Activated B cell treated with CpG ODN at 0.5 μM for 24 hours (primary cell): Measurements from ENCODE around the gene KIF21B. TPM values are rescaled to one million over a fixed set of nuclear protein-coding genes. Genes with fewer than 3 reads are reported as not detected.
A peak's percentile ranks its signal among the peaks of the same experiment; 100 is the strongest.

Experiments used
- ATAC-seq: fragments of 200-7000 bp; cut with Tn5 transposase; one replicate; pipeline ENCODE4 v1.10.0; 2021; ENCODE audit warnings: low read depth, mild to moderate bottlenecking, moderate library complexity
- CTCF ChIA-PET: fragments of 350-600 bp; sonication (Branson Sonifier 250); formaldehyde crosslinking; loops from one replicate; lab custom pipeline; 2021; ENCODE audit warnings: antibody characterized with exemption; lab: Charles Lee
- POLR2A ChIA-PET: fragments of 350-600 bp; sonication (Branson Sonifier 250); formaldehyde crosslinking; loops from one replicate; lab custom pipeline; 2021; ENCODE audit warnings: antibody characterized with exemption; lab: Charles Lee
- DNase-seq: peaks from one replicate; pipeline ENCODE4 v3.0.0; 2022
- H3K27ac Mint-ChIP-seq: one replicate; pipeline ENCODE4 v1.8.0; 2020; ENCODE audit warnings: mixed read lengths
- H3K27me3 Mint-ChIP-seq: one replicate; pipeline ENCODE4 v1.8.0; 2021; ENCODE audit warnings: mixed read lengths
- H3K36me3 Mint-ChIP-seq: one replicate; pipeline ENCODE4 v1.8.0; 2021; ENCODE audit warnings: low read depth, mixed read lengths
- H3K4me1 Mint-ChIP-seq: one replicate; pipeline ENCODE4 v1.8.0; 2021; ENCODE audit warnings: mixed read lengths
- H3K4me3 Mint-ChIP-seq: one replicate; pipeline ENCODE4 v1.8.0; 2020; ENCODE audit warnings: mild to moderate bottlenecking, mixed read lengths
- H3K9me3 Mint-ChIP-seq: one replicate; pipeline ENCODE4 v1.8.0; 2020; ENCODE audit warnings: mixed read lengths
- intact Hi-C: fragments of 100-400 bp; cut with micrococcal nuclease; formaldehyde crosslinking; loops from one replicate; pipeline ENCODE4 v1.15.1; 2024
- total RNA-seq: library from RNA; stranded (reverse); gene quantifications from 2 replicates; pipeline ENCODE4 v1.2.3, GENCODE V29; 2022
- TF ChIP-seq, protein P1 (sequence below): fragments of 200-600 bp; IDR thresholded peaks from one replicate; pipeline ENCODE4 v1.8.0; 2022; ENCODE audit warnings: antibody characterized with exemption, mild to moderate bottlenecking

KIF21B gene, protein sequence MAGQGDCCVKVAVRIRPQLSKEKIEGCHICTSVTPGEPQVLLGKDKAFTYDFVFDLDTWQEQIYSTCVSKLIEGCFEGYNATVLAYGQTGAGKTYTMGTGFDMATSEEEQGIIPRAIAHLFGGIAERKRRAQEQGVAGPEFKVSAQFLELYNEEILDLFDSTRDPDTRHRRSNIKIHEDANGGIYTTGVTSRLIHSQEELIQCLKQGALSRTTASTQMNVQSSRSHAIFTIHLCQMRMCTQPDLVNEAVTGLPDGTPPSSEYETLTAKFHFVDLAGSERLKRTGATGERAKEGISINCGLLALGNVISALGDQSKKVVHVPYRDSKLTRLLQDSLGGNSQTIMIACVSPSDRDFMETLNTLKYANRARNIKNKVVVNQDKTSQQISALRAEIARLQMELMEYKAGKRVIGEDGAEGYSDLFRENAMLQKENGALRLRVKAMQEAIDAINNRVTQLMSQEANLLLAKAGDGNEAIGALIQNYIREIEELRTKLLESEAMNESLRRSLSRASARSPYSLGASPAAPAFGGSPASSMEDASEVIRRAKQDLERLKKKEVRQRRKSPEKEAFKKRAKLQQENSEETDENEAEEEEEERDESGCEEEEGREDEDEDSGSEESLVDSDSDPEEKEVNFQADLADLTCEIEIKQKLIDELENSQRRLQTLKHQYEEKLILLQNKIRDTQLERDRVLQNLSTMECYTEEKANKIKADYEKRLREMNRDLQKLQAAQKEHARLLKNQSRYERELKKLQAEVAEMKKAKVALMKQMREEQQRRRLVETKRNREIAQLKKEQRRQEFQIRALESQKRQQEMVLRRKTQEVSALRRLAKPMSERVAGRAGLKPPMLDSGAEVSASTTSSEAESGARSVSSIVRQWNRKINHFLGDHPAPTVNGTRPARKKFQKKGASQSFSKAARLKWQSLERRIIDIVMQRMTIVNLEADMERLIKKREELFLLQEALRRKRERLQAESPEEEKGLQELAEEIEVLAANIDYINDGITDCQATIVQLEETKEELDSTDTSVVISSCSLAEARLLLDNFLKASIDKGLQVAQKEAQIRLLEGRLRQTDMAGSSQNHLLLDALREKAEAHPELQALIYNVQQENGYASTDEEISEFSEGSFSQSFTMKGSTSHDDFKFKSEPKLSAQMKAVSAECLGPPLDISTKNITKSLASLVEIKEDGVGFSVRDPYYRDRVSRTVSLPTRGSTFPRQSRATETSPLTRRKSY (N-terminal part only)
- 28.1 and 31.8 TPM in 2 replicates for total RNA-seq

DNA sequence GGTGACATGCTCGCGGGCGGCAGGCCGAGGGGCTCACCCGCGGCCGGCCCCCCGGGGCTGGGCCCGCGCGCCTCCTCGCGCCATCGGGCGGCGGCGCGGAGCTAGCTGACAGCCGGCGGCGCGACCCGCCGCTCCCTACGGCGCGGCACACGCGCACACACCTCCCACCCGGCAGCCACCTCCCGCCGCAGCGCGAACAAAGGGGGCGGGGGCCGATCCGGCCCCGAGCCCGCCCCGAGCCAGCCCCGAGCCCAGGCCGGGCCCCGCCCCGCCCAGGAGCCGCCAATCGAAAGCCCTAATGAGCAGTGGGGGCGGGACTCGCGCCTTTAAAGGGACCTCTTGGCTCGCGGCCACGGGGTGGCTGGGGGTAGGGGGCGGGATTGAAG lies at the start of gene KIF21B:
TSS of gene KIF21B (minus strand) at position 198 of the 386 bp plus-strand sequence. CDS start 331 bp downstream, outside the sequence.
- Mint-ChIP-seq H3K36me3 (peaks cover 5% of the 10 kb centered on the region), H3K4me1 (peaks cover 79% of the 10 kb centered on the region), H3K27ac (peak within 1 kb of the TSS; percentile 97), H3K4me3 (peak within 1 kb of the TSS; percentile 89), H3K27me3 (no peaks in the 10 kb centered on the region), H3K9me3 (no peaks in the 10 kb centered on the region)
- peak; percentile 83 for ATAC-seq
- intact Hi-C loops, result loop anchor here (5.0 to 10.0 kb wide), 5 partner anchors 149 to 1619 kb away; partner anchors contain the start of gene CSRP1
- TF ChIP-seq, protein P1, sequence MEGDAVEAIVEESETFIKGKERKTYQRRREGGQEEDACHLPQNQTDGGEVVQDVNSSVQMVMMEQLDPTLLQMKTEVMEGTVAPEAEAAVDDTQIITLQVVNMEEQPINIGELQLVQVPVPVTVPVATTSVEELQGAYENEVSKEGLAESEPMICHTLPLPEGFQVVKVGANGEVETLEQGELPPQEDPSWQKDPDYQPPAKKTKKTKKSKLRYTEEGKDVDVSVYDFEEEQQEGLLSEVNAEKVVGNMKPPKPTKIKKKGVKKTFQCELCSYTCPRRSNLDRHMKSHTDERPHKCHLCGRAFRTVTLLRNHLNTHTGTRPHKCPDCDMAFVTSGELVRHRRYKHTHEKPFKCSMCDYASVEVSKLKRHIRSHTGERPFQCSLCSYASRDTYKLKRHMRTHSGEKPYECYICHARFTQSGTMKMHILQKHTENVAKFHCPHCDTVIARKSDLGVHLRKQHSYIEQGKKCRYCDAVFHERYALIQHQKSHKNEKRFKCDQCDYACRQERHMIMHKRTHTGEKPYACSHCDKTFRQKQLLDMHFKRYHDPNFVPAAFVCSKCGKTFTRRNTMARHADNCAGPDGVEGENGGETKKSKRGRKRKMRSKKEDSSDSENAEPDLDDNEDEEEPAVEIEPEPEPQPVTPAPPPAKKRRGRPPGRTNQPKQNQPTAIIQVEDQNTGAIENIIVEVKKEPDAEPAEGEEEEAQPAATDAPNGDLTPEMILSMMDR, result no peak
- ChIA-PET POLR2A (interaction anchor here (0.8 to 1.1 kb wide), 2 partner anchors 8 to 31 kb away, joined by 3 to 4 read pairs; no protein-coding TSS in a partner anchor), CTCF (no interaction called here)
- DNase-seq, result peak; percentile 90

DNA sequence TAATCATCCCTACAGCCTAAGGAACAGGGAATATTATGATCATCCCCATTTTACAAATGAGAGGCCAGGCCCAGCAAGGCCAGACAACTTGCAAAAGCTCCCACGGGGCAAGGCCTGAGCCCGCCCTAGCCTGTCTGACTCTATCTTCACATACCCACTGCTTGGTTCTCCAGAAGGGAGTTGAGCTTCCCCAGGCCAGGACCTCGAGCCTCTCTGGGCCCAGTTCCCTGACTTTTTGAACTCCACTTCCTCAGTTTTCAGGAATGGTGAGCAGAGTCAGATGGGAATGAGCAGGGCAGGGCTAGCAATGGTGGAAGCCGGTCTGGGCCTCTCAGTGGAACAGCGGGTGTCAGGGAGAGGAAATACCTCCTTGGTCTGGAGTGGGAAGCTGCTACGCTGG lies 49.4 kb upstream of the KIF21B start:
- Mint-ChIP-seq H3K27ac (no peak overlapping the region), H3K9me3 (no peaks in the 10 kb centered on the region), H3K27me3 (peaks cover 5% of the 10 kb centered on the region), H3K4me1 (no peaks in the 10 kb centered on the region), H3K4me3 (no peak overlapping the region), H3K36me3 (no peaks in the 10 kb centered on the region)
- TF ChIP-seq, protein P1, result no peak
- ChIA-PET POLR2A (interaction anchor here (0.6 kb wide), 1 partner anchor 86 kb away, joined by 5 read pairs; no protein-coding TSS in a partner anchor), CTCF (no interaction called here)
- ATAC-seq, result no peak
- intact Hi-C loops, result no loop called here
- no peak for DNase-seq

DNA sequence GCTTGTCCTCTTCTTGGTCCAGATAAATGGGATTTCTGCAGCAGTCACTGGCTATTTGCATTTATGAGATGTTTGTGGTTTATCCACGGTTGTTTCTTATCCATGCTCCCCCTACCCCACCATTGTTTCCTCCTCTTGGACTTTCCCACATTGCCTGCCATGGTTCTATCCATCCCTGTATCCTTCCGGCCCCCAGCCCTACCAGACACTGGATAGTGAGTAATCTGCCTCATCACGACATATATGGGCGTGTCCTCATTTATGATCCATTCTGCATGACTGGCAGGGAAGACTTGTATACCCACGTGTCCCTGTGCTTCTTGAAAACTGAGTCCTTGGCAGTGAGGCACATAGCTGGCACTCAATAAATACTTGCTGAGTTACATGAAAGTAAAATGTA lies 48.6 kb upstream of the KIF21B start:
- no peak for ATAC-seq
- Mint-ChIP-seq H3K9me3 (no peaks in the 10 kb centered on the region), H3K4me3 (no peak overlapping the region), H3K4me1 (no peaks in the 10 kb centered on the region), H3K27ac (no peak overlapping the region), H3K36me3 (no peaks in the 10 kb centered on the region), H3K27me3 (peaks cover 9% of the 10 kb centered on the region)
- ChIA-PET POLR2A (no interaction called here), CTCF (no interaction called here)
- TF ChIP-seq, protein P1, result no peak
- no peak for DNase-seq
- intact Hi-C loops, result no loop called here

DNA sequence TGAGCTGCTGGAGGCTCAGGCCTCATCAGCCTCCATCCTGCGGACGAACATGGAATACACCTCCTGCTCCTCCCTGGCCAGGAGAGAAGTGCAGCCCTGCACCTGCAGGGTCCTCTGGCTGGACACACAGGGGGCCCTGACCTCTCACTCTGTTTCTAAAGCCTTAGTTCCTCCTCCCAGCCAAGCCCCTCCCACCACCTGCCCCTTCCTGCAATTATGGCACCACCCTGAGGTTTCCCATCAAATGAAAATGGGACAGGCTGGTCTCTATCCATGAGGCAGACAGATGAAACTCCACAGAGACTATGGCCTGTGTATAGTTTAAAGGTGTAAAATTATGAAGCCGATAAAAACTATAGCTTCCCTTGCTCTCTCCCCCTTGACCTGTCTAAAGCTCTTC lies 46.1 kb upstream of the KIF21B start:
- Mint-ChIP-seq H3K4me1 (no peaks in the 10 kb centered on the region), H3K27me3 (peaks cover 15% of the 10 kb centered on the region), H3K9me3 (no peaks in the 10 kb centered on the region), H3K4me3 (no peak overlapping the region), H3K27ac (no peak overlapping the region), H3K36me3 (no peaks in the 10 kb centered on the region)
- TF ChIP-seq, protein P1, result no peak
- DNase-seq (no peak), ATAC-seq (no peak)
- ChIA-PET POLR2A (no interaction called here), CTCF (no interaction called here)
- intact Hi-C loops, result no loop called here
